ENCODE data around the gene FAM120B. TPM values are rescaled to one million over a fixed set of nuclear protein-coding genes. Genes with fewer than 3 reads are reported as not detected.
A peak's percentile ranks its signal among the peaks of the same experiment; 100 is the strongest.

Gene FAM120B
- total RNA-seq, 3 donors from 2014 or later: 13.8 to 14.3 (median 14.3) TPM

DNA sequence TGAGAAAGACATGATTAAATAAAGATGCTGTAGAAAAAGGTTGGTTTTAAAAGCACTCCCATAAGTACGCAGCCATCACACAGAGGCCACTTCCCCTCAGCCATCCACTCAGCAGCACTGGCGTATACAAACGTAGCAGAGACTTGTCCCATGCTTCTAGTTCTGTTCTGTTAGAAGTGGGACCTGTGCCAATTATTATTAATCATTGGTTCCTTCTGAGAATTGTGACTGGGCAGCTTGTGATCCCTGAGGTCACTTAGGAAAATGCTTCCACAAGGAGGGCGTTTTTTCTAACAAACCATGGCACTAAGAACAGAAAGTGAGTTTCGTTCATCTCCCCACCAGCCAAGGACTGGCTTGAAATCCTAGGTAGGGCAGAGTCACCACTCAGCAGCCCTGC, 53.9 kb downstream of the FAM120B start:
- H3K36me3 Mint-ChIP-seq (ENCODE audit: insufficient read depth): peaks cover 39% of the 10 kb centered on the region
- H3K27me3 Mint-ChIP-seq (ENCODE audit: low read depth): no peaks in the 10 kb centered on the region

DNA sequence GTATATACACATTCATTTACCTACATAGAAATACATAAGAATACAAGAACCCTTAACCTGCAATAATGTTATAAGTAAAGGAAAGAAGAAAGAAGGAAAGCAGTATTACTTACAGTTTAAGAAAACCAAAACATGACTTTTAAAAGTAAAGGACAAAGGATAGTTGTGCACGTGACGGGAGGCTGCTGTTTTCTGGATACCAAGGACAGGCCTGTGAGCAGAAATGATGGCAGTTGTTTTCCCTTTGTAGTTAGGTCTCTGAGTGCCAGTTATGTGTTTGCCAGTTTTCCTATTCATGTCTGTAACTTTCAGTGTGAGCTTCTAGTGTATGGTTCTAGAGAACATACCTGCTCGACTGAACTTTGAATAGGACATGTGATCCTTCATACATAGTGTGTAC, 54.8 kb downstream of the FAM120B start:
- H3K27me3 Mint-ChIP-seq (ENCODE audit: low read depth): no peaks in the 10 kb centered on the region
- no peak overlapping the region for H3K4me3 Mint-ChIP-seq
- no peaks in the 10 kb centered on the region for H3K4me1 Mint-ChIP-seq (ENCODE audit: low read depth)
- ATAC-seq: no peak
- peaks cover 39% of the 10 kb centered on the region for H3K36me3 Mint-ChIP-seq (ENCODE audit: insufficient read depth)
- H3K9me3 Mint-ChIP-seq: no peaks in the 10 kb centered on the region
- DNase-seq: no peak

More for the DNA sequence above, 53.9 kb downstream of the FAM120B start:
- Mint-ChIP-seq H3K9me3 (no peaks in the 10 kb centered on the region), H3K4me1 (ENCODE audit: low read depth) (no peaks in the 10 kb centered on the region), H3K4me3 (no peak overlapping the region)
- no peak for DNase-seq
- ATAC-seq: no peak

DNA sequence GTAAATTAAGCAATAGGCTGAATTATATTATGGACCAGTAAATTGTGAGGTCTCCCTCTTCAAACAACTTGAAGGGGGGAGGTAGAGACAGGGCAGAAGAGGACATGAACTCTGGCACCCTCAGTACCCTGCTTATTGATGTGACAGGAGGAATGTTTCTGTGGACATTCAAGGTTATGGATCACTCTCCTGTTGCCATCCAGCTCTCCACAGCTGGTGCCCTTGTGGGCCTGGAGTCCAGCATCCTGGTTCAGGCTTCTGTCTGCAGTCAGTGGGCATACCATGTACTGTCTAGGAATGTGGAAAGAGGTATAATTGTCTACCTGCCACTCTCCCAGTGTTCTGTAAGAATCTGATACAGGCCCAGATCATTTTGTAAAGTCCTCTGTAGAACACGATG, 55.6 kb downstream of the FAM120B start:
- ATAC-seq: no peak
- Mint-ChIP-seq H3K27me3 (ENCODE audit: low read depth) (no peaks in the 10 kb centered on the region), H3K4me3 (no peak overlapping the region), H3K4me1 (ENCODE audit: low read depth) (no peaks in the 10 kb centered on the region), H3K36me3 (ENCODE audit: insufficient read depth) (peaks cover 36% of the 10 kb centered on the region), H3K9me3 (no peaks in the 10 kb centered on the region)
- DNase-seq: no peak

DNA sequence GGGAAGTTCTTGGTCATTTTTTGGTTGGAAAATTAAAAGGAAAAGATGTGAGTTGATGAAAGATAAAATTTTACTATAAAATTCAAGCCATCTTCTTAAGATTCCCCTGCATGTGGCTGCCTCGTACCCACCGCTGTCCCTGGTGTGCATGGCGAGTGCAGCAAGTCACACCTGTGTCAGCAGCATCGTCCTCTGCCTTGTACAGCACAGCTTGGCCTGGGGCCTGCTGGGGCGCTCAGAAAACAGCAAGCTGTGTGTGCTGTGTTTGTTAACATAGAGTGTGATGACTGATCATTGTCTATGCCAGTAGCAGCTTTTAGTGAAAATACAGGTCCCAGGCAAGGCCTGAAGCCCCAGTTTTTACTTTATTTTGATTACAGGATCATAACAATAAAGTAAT, 56.7 kb downstream of the FAM120B start:
- Mint-ChIP-seq H3K36me3 (ENCODE audit: insufficient read depth) (peaks cover 25% of the 10 kb centered on the region), H3K4me1 (ENCODE audit: low read depth) (no peaks in the 10 kb centered on the region), H3K27me3 (ENCODE audit: low read depth) (no peaks in the 10 kb centered on the region), H3K4me3 (no peak overlapping the region), H3K9me3 (no peaks in the 10 kb centered on the region)
- DNase-seq (no peak), ATAC-seq (no peak)

DNA sequence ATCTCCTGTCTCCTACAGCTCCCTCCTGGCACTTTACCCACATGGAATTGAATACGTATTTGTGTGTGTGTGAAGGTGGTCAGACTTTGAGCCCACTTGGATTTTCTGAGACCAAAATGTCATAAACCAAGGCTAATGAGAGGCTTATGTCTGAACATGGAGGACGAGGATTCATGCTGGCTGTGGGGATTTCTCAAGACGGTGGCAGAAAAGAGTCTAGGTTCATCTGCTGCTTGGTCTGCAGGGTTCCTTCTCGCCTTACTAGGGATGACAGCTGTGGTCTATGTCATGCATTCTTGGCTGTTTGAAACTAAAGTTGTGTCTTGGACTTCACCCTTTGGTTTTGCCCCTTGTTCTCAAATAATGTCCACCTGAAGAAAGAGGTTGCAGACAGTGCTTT, 58.6 kb downstream of the FAM120B start:
- H3K4me1 Mint-ChIP-seq (ENCODE audit: low read depth): no peaks in the 10 kb centered on the region
- ATAC-seq (no peak), DNase-seq (no peak)
- peaks cover 24% of the 10 kb centered on the region for H3K36me3 Mint-ChIP-seq (ENCODE audit: insufficient read depth)
- no peak overlapping the region for H3K4me3 Mint-ChIP-seq
- H3K27me3 Mint-ChIP-seq (ENCODE audit: low read depth): no peaks in the 10 kb centered on the region
- H3K9me3 Mint-ChIP-seq: no peaks in the 10 kb centered on the region

DNA sequence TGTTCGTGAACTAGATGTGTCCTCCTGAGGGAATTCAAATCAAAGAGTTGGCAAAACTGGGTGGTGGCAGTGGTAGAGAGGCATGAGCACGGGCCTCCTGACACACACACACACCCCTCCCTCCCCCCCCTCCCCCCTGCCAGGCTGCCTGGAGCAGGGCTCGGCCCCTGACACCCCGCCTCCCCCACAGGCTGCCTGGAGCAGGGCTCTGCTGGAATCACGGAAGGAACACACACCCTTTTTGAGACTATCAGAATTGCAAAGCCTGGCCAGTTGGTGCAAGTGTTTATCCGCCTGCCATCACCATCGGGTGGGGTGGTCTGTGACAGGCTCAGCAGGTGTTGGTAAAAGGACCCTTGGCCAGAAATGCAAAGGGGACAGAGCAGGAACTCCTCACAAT, 59.0 kb downstream of the FAM120B start:
- DNase-seq (no peak), ATAC-seq (no peak)
- Mint-ChIP-seq H3K9me3 (no peaks in the 10 kb centered on the region), H3K27me3 (ENCODE audit: low read depth) (no peaks in the 10 kb centered on the region), H3K4me1 (ENCODE audit: low read depth) (no peaks in the 10 kb centered on the region), H3K36me3 (ENCODE audit: insufficient read depth) (peaks cover 24% of the 10 kb centered on the region), H3K4me3 (no peak overlapping the region)

DNA sequence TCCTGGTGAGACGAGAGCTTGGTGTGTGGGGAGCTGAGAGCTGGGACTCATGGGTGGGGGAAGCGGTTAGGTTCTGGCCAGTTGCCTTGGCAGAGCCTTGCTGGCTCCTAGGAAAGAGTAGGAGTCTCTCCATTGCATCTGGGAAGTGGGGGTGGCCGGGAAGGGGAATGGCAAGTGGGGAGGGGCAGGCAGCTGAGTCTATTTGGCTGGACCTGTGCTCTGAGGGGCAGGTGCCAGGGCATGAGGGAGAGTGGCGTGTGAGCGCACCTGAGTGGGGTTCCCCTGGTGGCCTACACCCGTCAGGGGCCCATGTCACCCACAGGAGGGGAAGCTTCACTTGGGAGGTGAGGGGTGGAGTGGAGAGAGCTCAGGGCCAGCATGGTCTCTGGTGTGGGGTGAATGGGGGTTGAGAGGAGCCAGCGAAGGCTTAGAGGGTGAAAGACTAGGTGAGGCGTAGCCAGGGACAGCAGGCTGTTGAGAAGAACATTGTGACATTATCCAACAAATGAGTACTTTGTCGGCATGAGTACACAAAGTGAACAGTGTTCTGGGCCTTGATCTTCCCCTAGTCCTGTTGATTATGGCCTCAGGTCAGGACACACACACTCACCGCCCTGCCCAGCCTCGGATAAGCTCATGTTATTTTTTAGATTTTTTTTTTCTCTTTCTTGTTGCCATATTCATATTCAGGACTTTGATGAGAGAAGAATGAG, 59.8 kb downstream of the FAM120B start:
- DNase-seq: no peak
- no peaks in the 10 kb centered on the region for H3K4me1 Mint-ChIP-seq (ENCODE audit: low read depth)
- H3K27me3 Mint-ChIP-seq (ENCODE audit: low read depth): no peaks in the 10 kb centered on the region
- no peaks in the 10 kb centered on the region for H3K9me3 Mint-ChIP-seq
- H3K4me3 Mint-ChIP-seq: no peak overlapping the region
- ATAC-seq: no peak
- peaks cover 26% of the 10 kb centered on the region for H3K36me3 Mint-ChIP-seq (ENCODE audit: insufficient read depth)

DNA sequence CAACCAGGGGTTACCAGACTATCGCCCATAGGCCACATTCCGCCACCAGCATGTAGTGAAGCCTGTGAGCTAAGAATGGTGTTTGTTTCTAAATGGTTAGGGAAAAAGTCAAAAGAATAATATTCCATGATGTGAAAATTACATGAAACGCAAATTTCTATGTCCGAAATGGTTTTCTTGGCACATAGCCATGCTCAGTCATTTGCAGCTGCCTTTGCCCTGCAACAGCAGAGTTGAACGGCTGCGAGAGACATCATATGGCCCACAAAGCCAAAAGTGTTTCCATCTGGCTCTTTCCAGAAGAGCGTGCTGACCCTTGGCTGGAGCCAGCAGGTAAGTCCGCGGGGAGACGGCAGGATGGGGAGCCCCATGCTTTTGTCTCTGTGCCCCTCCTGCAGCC, 60.7 kb downstream of the FAM120B start:
- peaks cover 24% of the 10 kb centered on the region for H3K36me3 Mint-ChIP-seq (ENCODE audit: insufficient read depth)
- ATAC-seq: no peak

DNA sequence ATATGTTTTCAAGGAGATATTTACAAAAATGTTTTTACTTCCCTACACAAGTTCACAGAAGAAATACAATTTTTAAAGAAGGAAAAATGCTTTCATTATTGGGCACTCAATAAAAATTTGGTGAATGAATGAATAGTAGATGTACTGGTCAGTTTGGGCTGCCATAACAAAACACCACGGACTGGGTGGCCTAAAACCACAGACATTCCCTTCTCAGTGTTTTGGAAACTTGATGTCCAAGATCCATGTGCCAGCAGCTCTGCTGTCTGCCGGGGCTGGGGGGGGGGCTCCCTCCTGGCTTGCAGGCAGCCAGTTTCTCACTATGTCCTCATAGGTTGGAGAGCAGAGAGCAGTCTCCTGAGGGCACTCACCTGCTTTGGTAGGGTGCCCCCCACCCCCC, 62.0 kb downstream of the FAM120B start:
- H3K27me3 Mint-ChIP-seq (ENCODE audit: low read depth): no peaks in the 10 kb centered on the region
- H3K4me1 Mint-ChIP-seq (ENCODE audit: low read depth): no peaks in the 10 kb centered on the region

More for the DNA sequence above, 60.7 kb downstream of the FAM120B start:
- Mint-ChIP-seq H3K9me3 (no peaks in the 10 kb centered on the region), H3K4me1 (ENCODE audit: low read depth) (no peaks in the 10 kb centered on the region), H3K27me3 (ENCODE audit: low read depth) (no peaks in the 10 kb centered on the region), H3K4me3 (no peak overlapping the region)
- no peak for DNase-seq

DNA sequence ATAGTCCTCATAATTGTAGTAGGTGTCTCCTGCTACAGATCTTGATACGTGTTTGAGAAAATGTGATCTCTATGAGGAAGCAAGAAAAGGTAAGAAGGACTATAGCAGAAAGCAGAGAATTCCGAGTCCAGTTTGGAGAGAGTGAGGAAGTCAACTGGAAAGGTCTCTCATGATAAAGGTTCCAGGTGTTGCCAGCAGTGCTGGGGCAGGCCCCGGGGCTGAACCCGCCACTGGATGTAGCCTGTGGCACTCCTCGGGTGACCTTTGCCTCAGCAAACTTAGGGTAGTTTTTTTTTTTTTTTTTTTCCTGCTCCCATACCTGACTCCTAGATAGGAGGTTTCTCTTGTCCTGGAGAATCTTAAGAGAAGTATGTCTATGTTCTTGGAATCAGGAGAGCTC, 62.8 kb downstream of the FAM120B start:
- no peaks in the 10 kb centered on the region for H3K9me3 Mint-ChIP-seq
- H3K27me3 Mint-ChIP-seq (ENCODE audit: low read depth): no peaks in the 10 kb centered on the region
- no peak overlapping the region for H3K4me3 Mint-ChIP-seq
- H3K4me1 Mint-ChIP-seq (ENCODE audit: low read depth): no peaks in the 10 kb centered on the region
- H3K36me3 Mint-ChIP-seq (ENCODE audit: insufficient read depth): peaks cover 22% of the 10 kb centered on the region
- ATAC-seq (no peak), DNase-seq (no peak)

More for the DNA sequence above, 62.0 kb downstream of the FAM120B start:
- Mint-ChIP-seq H3K36me3 (ENCODE audit: insufficient read depth) (peaks cover 23% of the 10 kb centered on the region), H3K9me3 (no peaks in the 10 kb centered on the region), H3K4me3 (no peak overlapping the region)
- DNase-seq: no peak
- no peak for ATAC-seq

DNA sequence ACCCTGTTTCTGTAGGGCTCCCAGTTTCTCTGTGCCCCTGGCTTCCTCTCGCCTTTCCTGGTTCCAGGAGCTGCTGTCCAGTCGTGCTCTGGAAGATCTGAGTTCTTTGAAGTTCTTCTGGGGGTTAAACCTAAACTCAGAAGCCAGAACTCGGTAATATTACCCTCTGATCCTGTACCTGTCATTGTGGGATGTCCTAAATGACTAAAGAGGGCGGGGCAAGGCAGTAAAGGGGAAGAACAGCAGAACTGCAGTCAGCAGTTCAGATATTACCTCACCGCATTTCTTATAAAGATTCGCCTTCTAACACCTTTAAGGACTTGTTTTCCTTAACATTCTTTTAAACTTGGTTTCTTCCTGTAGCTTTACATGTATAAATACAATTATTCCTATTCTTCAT, 63.9 kb downstream of the FAM120B start:
- H3K9me3 Mint-ChIP-seq: no peaks in the 10 kb centered on the region
- H3K4me3 Mint-ChIP-seq: no peak overlapping the region
- peak in 1 of 2 donors; percentile 65 for ATAC-seq
- no peaks in the 10 kb centered on the region for H3K27me3 Mint-ChIP-seq (ENCODE audit: low read depth)
- H3K4me1 Mint-ChIP-seq (ENCODE audit: low read depth): peaks cover 2% of the 10 kb centered on the region
- H3K36me3 Mint-ChIP-seq (ENCODE audit: insufficient read depth): peaks cover 14% of the 10 kb centered on the region
- no peak for DNase-seq

DNA sequence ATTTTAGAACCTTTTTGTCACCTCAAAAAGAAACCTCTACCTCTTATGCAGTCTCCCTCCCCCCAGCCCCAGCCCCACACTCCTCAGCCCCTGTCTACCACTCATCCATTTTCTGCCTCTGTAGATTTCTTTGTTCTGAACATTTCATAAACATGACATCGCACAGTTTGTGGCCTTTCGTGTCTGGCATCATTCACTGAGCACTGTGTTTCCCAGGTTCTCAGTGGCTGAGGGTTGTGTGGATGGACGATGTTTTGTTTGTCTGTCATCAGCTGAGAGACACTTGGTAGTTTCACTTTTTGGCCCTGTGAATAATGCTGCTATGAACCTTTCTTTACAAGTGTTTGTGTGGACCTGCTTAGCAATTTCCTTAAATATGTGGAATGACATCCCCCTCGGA, 64.5 kb downstream of the FAM120B start:
- H3K36me3 Mint-ChIP-seq (ENCODE audit: insufficient read depth): peaks cover 21% of the 10 kb centered on the region
- ATAC-seq: no peak
- no peaks in the 10 kb centered on the region for H3K9me3 Mint-ChIP-seq
- no peaks in the 10 kb centered on the region for H3K27me3 Mint-ChIP-seq (ENCODE audit: low read depth)
- peaks cover 7% of the 10 kb centered on the region for H3K4me1 Mint-ChIP-seq (ENCODE audit: low read depth)
- H3K4me3 Mint-ChIP-seq: no peak overlapping the region
- no peak for DNase-seq

DNA sequence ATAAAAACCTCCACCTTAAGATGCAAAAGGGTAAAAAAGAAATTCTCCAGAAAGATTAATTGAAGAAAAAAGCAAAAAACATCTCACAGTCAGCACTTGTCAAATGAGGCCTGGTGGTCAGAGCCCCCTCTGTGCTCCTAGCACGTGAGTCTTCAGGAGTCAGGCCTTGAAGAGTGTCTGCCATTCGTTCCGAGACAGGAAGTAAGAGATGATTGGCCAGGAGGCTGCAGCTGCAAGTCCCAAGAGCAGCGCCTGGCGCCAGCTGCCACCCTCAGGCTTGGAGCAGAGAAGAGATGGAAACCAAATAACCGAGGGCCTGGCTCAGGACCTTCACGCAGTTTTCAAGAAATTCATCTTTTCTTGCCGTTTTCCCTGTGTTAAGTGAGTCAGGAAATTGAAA, 65.0 kb downstream of the FAM120B start:
- H3K4me1 Mint-ChIP-seq (ENCODE audit: low read depth): peaks cover 12% of the 10 kb centered on the region
- no peaks in the 10 kb centered on the region for H3K9me3 Mint-ChIP-seq
- peaks cover 25% of the 10 kb centered on the region for H3K36me3 Mint-ChIP-seq (ENCODE audit: insufficient read depth)
- no peak overlapping the region for H3K4me3 Mint-ChIP-seq
- H3K27me3 Mint-ChIP-seq (ENCODE audit: low read depth): no peaks in the 10 kb centered on the region
- no peak for DNase-seq
- ATAC-seq: no peak

DNA sequence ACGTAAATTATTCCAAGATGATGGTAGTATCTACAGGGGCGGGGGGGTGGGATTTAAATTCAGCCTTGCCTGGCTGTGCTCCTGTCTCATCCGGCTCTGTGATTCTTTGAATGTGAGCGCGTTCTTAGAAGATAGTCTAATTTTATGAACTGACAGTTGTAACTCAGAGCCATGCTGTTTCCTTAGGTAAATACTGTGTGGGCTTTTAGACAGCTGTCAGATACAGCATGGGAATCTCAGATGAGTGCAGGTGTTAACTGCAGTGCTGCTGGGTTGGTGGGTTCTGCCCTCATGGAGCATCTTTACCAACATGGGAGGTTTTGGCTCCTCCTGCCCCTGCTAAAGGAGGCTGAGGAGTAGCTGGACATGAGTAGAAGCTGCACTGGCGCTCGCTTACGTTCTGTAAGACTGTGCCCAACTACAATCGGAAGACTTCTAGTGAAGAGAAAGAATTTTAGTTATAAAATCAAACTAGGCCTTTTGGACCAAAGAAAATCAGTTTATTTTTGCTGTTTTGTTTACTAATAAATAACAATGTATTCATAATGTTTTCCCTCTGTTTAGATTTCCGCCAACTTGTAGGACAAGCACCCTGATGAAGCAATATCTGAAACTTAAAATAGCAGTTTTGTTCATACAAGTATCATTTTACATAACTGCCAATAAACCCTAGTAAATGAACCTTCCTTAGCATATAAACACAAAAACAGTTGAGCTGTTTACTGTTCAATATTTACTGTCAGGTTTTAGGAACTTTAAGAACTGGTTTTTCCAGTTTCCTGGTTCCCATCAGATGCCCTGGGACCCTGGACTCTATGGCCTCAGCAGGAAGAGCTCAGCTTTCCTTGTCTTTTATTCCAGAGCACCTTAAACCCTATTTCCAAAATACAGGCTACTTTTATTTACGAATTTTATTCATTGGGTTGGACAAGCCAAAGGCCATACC, 66.1 kb downstream of the FAM120B start:
- Mint-ChIP-seq H3K27me3 (ENCODE audit: low read depth) (no peaks in the 10 kb centered on the region), H3K9me3 (no peaks in the 10 kb centered on the region), H3K4me1 (ENCODE audit: low read depth) (peaks cover 13% of the 10 kb centered on the region), H3K4me3 (no peak overlapping the region), H3K36me3 (ENCODE audit: insufficient read depth) (peaks cover 25% of the 10 kb centered on the region)
- DNase-seq (no peak), ATAC-seq (no peak)

All from activated T-cell treated with anti-CD3 and anti-CD28 coated beads, Interleukin-2, amount 50 U/mL, for 4 hours (primary cell).